ENCODE results near the gene C1orf87. TPM values are rescaled to one million over a fixed set of nuclear protein-coding genes. Genes with fewer than 3 reads are reported as not detected.

The C1orf87 gene
- total RNA-seq, 4 donors from 2014 or later, result not detected

- H3K27me3 ChIP-seq, result no peaks in the 10 kb centered on the region
- H3K9me3 ChIP-seq, result no peaks in the 10 kb centered on the region
- H3K4me3 ChIP-seq, result no peak overlapping the region
- intact Hi-C loops (cut with DNase I), result no loop called here
- WGBS, 2 donors, result 38 to 48% methylated on average over 1 of the region's 1 CpG
- TF ChIP-seq CTCF (IDR thresholded peaks at IDR 0.05) (no peak), POLR2A (IDR thresholded peaks at IDR 0.05) (no peak)
- no peaks in the 10 kb centered on the region for H3K4me1 ChIP-seq
- DNase-seq, result no peak
- H3K27ac ChIP-seq, result no peak overlapping the region
- no peaks in the 10 kb centered on the region for H3K36me3 ChIP-seq
Observed at GRCh38 chr1:60066001-60066400, 7.6 kb downstream of the C1orf87 start.

- Histone ChIP-seq H3K27me3 (no peaks in the 10 kb centered on the region), H3K4me1 (no peaks in the 10 kb centered on the region), H3K9me3 (no peaks in the 10 kb centered on the region), H3K4me3 (no peak overlapping the region), H3K27ac (no peak overlapping the region), H3K36me3 (no peaks in the 10 kb centered on the region)
- DNase-seq, result no peak
- intact Hi-C loops (cut with DNase I), result no loop called here
- no peak for TF ChIP-seq POLR2A (IDR thresholded peaks at IDR 0.05)
- no peak for TF ChIP-seq CTCF (IDR thresholded peaks at IDR 0.05)
- WGBS, 2 donors, result 76 to 88% methylated on average over 2 of the region's 2 CpGs
Observed at GRCh38 chr1:60065199-60065598, 8.4 kb downstream of the C1orf87 start.

- TF ChIP-seq POLR2A (IDR thresholded peaks at IDR 0.05) (no peak), CTCF (IDR thresholded peaks at IDR 0.05) (no peak)
- Histone ChIP-seq H3K36me3 (no peaks in the 10 kb centered on the region), H3K4me3 (no peak overlapping the region), H3K4me1 (no peaks in the 10 kb centered on the region), H3K9me3 (no peaks in the 10 kb centered on the region), H3K27me3 (no peaks in the 10 kb centered on the region), H3K27ac (no peak overlapping the region)
- WGBS, 2 donors, result 72 to 79% methylated on average over 4 of the region's 4 CpGs
- DNase-seq, result no peak
- intact Hi-C loops (cut with DNase I), result no loop called here
Observed at GRCh38 chr1:60063561-60063960, 10.0 kb downstream of the C1orf87 start.

GRCh38 chr1:60059468-60059867 is 14.1 kb downstream of the C1orf87 start:
- H3K9me3 ChIP-seq, result no peaks in the 10 kb centered on the region
- 81 to 82% methylated on average over 7 of the region's 7 CpGs for WGBS, 2 donors
- H3K36me3 ChIP-seq, result no peaks in the 10 kb centered on the region
- H3K4me1 ChIP-seq, result no peaks in the 10 kb centered on the region
- H3K4me3 ChIP-seq, result no peak overlapping the region
- intact Hi-C loops (cut with DNase I), result no loop called here
- H3K27me3 ChIP-seq, result no peaks in the 10 kb centered on the region
- no peak for TF ChIP-seq POLR2A (IDR thresholded peaks at IDR 0.05)
- TF ChIP-seq CTCF (IDR thresholded peaks at IDR 0.05), result no peak
- no peak overlapping the region for H3K27ac ChIP-seq
- no peak for DNase-seq

- H3K36me3 ChIP-seq, result no peaks in the 10 kb centered on the region
- no peak overlapping the region for H3K4me3 ChIP-seq
- H3K9me3 ChIP-seq, result peaks cover 0 to 3% (median 0%) of the 10 kb centered on the region in 3 donors
- TF ChIP-seq POLR2A (IDR thresholded peaks at IDR 0.05), result no peak
- no peak for TF ChIP-seq CTCF (IDR thresholded peaks at IDR 0.05)
- no peak overlapping the region for H3K27ac ChIP-seq
- no peaks in the 10 kb centered on the region for H3K4me1 ChIP-seq
- H3K27me3 ChIP-seq, result no peaks in the 10 kb centered on the region
- intact Hi-C loops (cut with DNase I), result no loop called here
- no peak for DNase-seq
Observed at GRCh38 chr1:60055336-60055735, 18.2 kb downstream of the C1orf87 start.
